HepG2 (cell line): ENCODE measurements around the gene AANAT. TPM values are rescaled to one million over a fixed set of nuclear protein-coding genes. Genes with fewer than 3 reads are reported as not detected.

Experiments used
- CTCF ChIP-seq: sonication (generic); formaldehyde crosslinking; IDR thresholded peaks from 2 replicates; pipeline ENCODE4 v1.5.0; 2020; ENCODE audit warnings: mild to moderate bottlenecking, missing genetic modification reagents, moderate library complexity
- FOXA1 ChIP-seq, 2 experiments: fragments of 450-650 bp in 1 of 2; sonication (generic) in 1 of 2; formaldehyde crosslinking in 1 of 2; IDR thresholded peaks; 2 replicates each; pipeline versions ENCODE4 v1.4.0 to v1.6.1; 2016 to 2020; ENCODE audit warnings: missing genetic modification reagents in 1 of 2
- HIVEP1 ChIP-seq: sonication (generic); formaldehyde crosslinking; IDR thresholded peaks from 2 replicates; pipeline ENCODE4 v1.4.0; 2020; ENCODE audit warnings: mild to moderate bottlenecking, missing genetic modification reagents
- HNF1B ChIP-seq: sonication (generic); formaldehyde crosslinking; IDR thresholded peaks from 2 replicates; pipeline ENCODE4 v1.5.1; 2020; ENCODE audit warnings: mild to moderate bottlenecking, moderate library complexity, missing genetic modification reagents
- IKZF5 ChIP-seq: IDR thresholded peaks from 2 replicates; pipeline ENCODE4 v1.6.1; 2018; ENCODE audit warnings: missing genetic modification reagents, mild to moderate bottlenecking, missing compliant biosample characterization
- MED8 ChIP-seq: sonication (generic); formaldehyde crosslinking; IDR thresholded peaks from 2 replicates; pipeline ENCODE4 v1.8.1; 2023; ENCODE audit warnings: mild to moderate bottlenecking, missing genetic modification reagents; ENCODE audit not compliant: insufficient replicate concordance
- MTA1 ChIP-seq: sonication (generic); formaldehyde crosslinking; IDR thresholded peaks from 2 replicates; pipeline ENCODE4 v1.4.0; 2020; ENCODE audit warnings: missing genetic modification reagents, mild to moderate bottlenecking, borderline replicate concordance
- NR2F6 ChIP-seq, 2 experiments: IDR thresholded peaks; 2 replicates each; pipeline ENCODE4 v1.6.1; 2016; ENCODE audit warnings: antibody characterized with exemption in 1 of 2, mild to moderate bottlenecking in 1 of 2
- PATZ1 ChIP-seq: sonication (generic); formaldehyde crosslinking; IDR thresholded peaks from 2 replicates; pipeline ENCODE4 v1.4.0; 2020; ENCODE audit warnings: missing genetic modification reagents
- SMC3 ChIP-seq: IDR thresholded peaks from 2 replicates; pipeline ENCODE4 v1.6.1; 2011; ENCODE audit warnings: low read length, improper control_type of control experiment
- SPEN ChIP-seq: sonication (generic); formaldehyde crosslinking; IDR thresholded peaks from 2 replicates; pipeline ENCODE4 v1.5.1; 2020; ENCODE audit warnings: low read depth, mild to moderate bottlenecking, missing genetic modification reagents
- SRY ChIP-seq: sonication (generic); formaldehyde crosslinking; IDR thresholded peaks from 2 replicates; pipeline ENCODE4 v1.8.0; 2022; ENCODE audit warnings: mild to moderate bottlenecking, missing genetic modification reagents
- TEAD3 ChIP-seq: optimal IDR thresholded peaks from 2 replicates; pipeline ENCODE3; 2016; ENCODE audit warnings: borderline replicate concordance
- ZFP91 ChIP-seq: sonication (generic); formaldehyde crosslinking; IDR thresholded peaks from 2 replicates; pipeline ENCODE4 v1.9.0; 2022; ENCODE audit warnings: missing genetic modification reagents, mild to moderate bottlenecking, borderline replicate concordance
- ZFY ChIP-seq: sonication (generic); formaldehyde crosslinking; IDR thresholded peaks from 2 replicates; pipeline ENCODE4 v1.4.0; 2020; ENCODE audit warnings: missing genetic modification reagents
- ZNF124 ChIP-seq: sonication (generic); formaldehyde crosslinking; IDR thresholded peaks from 2 replicates; pipeline ENCODE4 v1.4.0; 2020; ENCODE audit warnings: missing genetic modification reagents
- ZNF235 ChIP-seq: sonication (generic); formaldehyde crosslinking; IDR thresholded peaks from 2 replicates; pipeline ENCODE4 v1.8.1; 2023; ENCODE audit warnings: mild to moderate bottlenecking, missing genetic modification reagents, borderline replicate concordance
- ZNF788 ChIP-seq: sonication (generic); formaldehyde crosslinking; IDR thresholded peaks from 2 replicates; pipeline ENCODE4 v1.5.0; 2020; ENCODE audit warnings: mild to moderate bottlenecking, missing genetic modification reagents, borderline replicate concordance
- ZSCAN21 ChIP-seq: sonication (generic); formaldehyde crosslinking; IDR thresholded peaks from 2 replicates; pipeline ENCODE4 v1.8.0; 2022; ENCODE audit warnings: mild to moderate bottlenecking, missing genetic modification reagents, moderate library complexity, borderline replicate concordance
- polyA plus RNA-seq, 8 experiments: library from polyadenylated mRNA; depleted of rRNA in 3 of 8; stranded (reverse) in 7 of 8; unstranded in 1 of 8; fragments of >200 nt; fragmentation: Illumina TruSeq in 4 of 8; extraction: Trizol in 4 of 8; gene quantifications; 2 replicates each; pipeline versions ENCODE4 v1.2.1 to v1.2.3, GENCODE V29; 2011 to 2016; ENCODE audit warnings: low read depth in 4 of 8, missing spikeins in 1 of 8, mixed read lengths in 1 of 8; ENCODE audit not compliant: insufficient read depth in 1 of 8
- total RNA-seq, 5 experiments: library from RNA; depleted of rRNA; stranded (reverse); fragments of >200 nt; fragmentation: Illumina TruSeq; extraction: Trizol; gene quantifications; 2 replicates each; pipeline ENCODE4 v1.2.3, GENCODE V29; 2016; ENCODE audit warnings: low read depth in 1 of 5

AANAT gene
- total and polyA plus RNA-seq, 2 of the 13 experiments (the other 11 are each of a cell fraction or from before 2014, with no cell fraction given) = 0.07 TPM; not detected in 1

- TF ChIP-seq SPEN (CRISPR knock-in tag) (peak; percentile 41; the same call in 1 of the 2 replicates), SMC3 (peak; percentile 74), PATZ1 (CRISPR knock-in tag) (no peak; the same call in 1 of the 2 replicates), ZFP91 (0 out of 2 replicates have a peak, but pooled peaks have one; percentile 36), ZFY (CRISPR knock-in tag) (0 out of 2 replicates have a peak, but pooled peaks have one; percentile 24), NR2F6 (IDR thresholded peaks at IDR 0.05) (no peak), NR2F6 (CRISPR knock-in tag; IDR thresholded peaks at IDR 0.05) (0 out of 2 replicates have a peak, but pooled peaks have one; percentile 26), FOXA1 (IDR thresholded peaks at IDR 0.05) (no peak), FOXA1 (CRISPR knock-in tag; IDR thresholded peaks at IDR 0.05) (no peak), ZNF124 (0 out of 2 replicates have a peak, but pooled peaks have one; percentile 43), HIVEP1 (0 out of 2 replicates have a peak, but pooled peaks have one; percentile 36), CTCF (peak; percentile 86), IKZF5 (CRISPR knock-in tag) (peak; percentile 31; the same call in 1 of the 2 replicates), ZNF235 (CRISPR knock-in tag) (0 out of 2 replicates have a peak, but pooled peaks have one; percentile 41), HNF1B (CRISPR knock-in tag) (no peak), ZSCAN21 (CRISPR knock-in tag) (no peak), ZNF788 (CRISPR knock-in tag) (0 out of 2 replicates have a peak, but pooled peaks have one; percentile 24), MTA1 (no peak), MED8 (CRISPR knock-in tag) (no peak), TEAD3 (CRISPR knock-in tag) (peak; percentile 59), SRY (CRISPR knock-in tag) (no peak)
Observed at GRCh38 chr17:76458580-76459490, 8.6 kb upstream of the AANAT start (continued).
